PC-3 (cell line): ENCODE results near the gene PWP1. TPM values are rescaled to one million over a fixed set of nuclear protein-coding genes. Genes with fewer than 3 reads are reported as not detected.
A peak's percentile ranks its signal among the peaks of the same experiment; 100 is the strongest.

Source experiments
- ATAC-seq: fragments of 200-7000 bp; cut with Tn5 transposase; 2 replicates; pipeline ENCODE4 v1.9.1; 2020; ENCODE audit warnings: mild to moderate bottlenecking, moderate library complexity
- BruUV-seq: library from RNA; stranded (reverse); fragments of 400-500 nt; replicated peaks from 2 replicates; lab custom pipeline; 2021; lab: Mats Ljungman, UMichigan
- CTCF ChIA-PET: fragments of 300-600 bp; sonication (Branson Sonifier 250); formaldehyde crosslinking; loops from one replicate; lab custom pipeline; 2022; ENCODE audit warnings: antibody characterized with exemption; lab: Charles Lee
- POLR2A ChIA-PET: fragments of 300-600 bp; sonication (Branson Sonifier 250); formaldehyde crosslinking; loops from one replicate; lab custom pipeline; 2022; ENCODE audit warnings: antibody characterized with exemption; ENCODE audit not compliant: unreplicated experiment; lab: Charles Lee
- DNase-seq: peaks from one replicate; pipeline ENCODE4 v3.0.0-alpha.2; 2015
- H2AFZ ChIP-seq: fragments of 300-600 bp; sonication (generic); 2 replicates; pipeline ENCODE4 v1.6.0; 2016; ENCODE audit warnings: antibody characterized with exemption, low read length
- H3F3A ChIP-seq: fragments of 300-600 bp; sonication (generic); one replicate; pipeline ENCODE4 v1.6.0; 2017; ENCODE audit warnings: antibody characterized with exemption, low read length, control low read depth, mild to moderate bottlenecking; ENCODE audit not compliant: unreplicated experiment
- H3K27ac ChIP-seq: fragments of 300-600 bp; sonication (generic); 2 replicates; pipeline ENCODE4 v1.5.1; 2016; ENCODE audit warnings: mild to moderate bottlenecking, low read length
- H3K27me3 ChIP-seq: fragments of 300-600 bp; sonication (generic); 2 replicates; pipeline ENCODE4 v1.6.1; 2016; ENCODE audit warnings: low read length, mixed read lengths
- H3K36me3 ChIP-seq: fragments of 300-600 bp; sonication (generic); 2 replicates; pipeline ENCODE4 v1.6.1; 2016; ENCODE audit warnings: low read depth, mixed run types, low read length, mixed read lengths
- H3K4me1 ChIP-seq: fragments of 300-600 bp; sonication (generic); 2 replicates; pipeline ENCODE4 v1.5.1; 2016; ENCODE audit warnings: low read length; ENCODE audit not compliant: insufficient read depth
- H3K4me2 ChIP-seq: fragments of 300-600 bp; sonication (generic); 2 replicates; pipeline ENCODE4 v1.6.0; 2016; ENCODE audit warnings: low read length
- H3K4me3 ChIP-seq: fragments of 300-600 bp; sonication (generic); 2 replicates; pipeline ENCODE4 v1.5.1; 2016; ENCODE audit warnings: mild to moderate bottlenecking, low read length, mixed read lengths
- H3K79me2 ChIP-seq: fragments of 300-600 bp; sonication (generic); 2 replicates; pipeline ENCODE4 v1.6.1; 2017; ENCODE audit warnings: low read length, mixed read lengths
- H3K9ac ChIP-seq: fragments of 300-600 bp; sonication (generic); 2 replicates; pipeline ENCODE4 v1.6.0; 2016; ENCODE audit warnings: mild to moderate bottlenecking, low read length
- H3K9me2 ChIP-seq: fragments of 300-600 bp; sonication (generic); replicated peaks from 2 replicates; pipeline ENCODE4 v1.6.1; 2016; ENCODE audit warnings: mixed run types, low read length, mixed read lengths
- H3K9me3 ChIP-seq: fragments of 300-600 bp; sonication (generic); 2 replicates; pipeline ENCODE4 v1.6.1; 2016; ENCODE audit warnings: low read length, mixed read lengths
- H4K20me1 ChIP-seq: fragments of 300-600 bp; sonication (generic); 2 replicates; pipeline ENCODE4 v1.6.1; 2016; ENCODE audit warnings: low read length, mixed read lengths
- EZH2 ChIP-seq: fragments of 300-600 bp; sonication (generic); IDR thresholded peaks from one replicate; pipeline ENCODE4 v1.6.1; 2017; ENCODE audit warnings: antibody characterized with exemption, mild to moderate bottlenecking, low read length; ENCODE audit not compliant: unreplicated experiment
- EZH2phosphoT487 ChIP-seq: fragments of 300-600 bp; sonication (generic); IDR thresholded peaks from 2 replicates; pipeline ENCODE4 v1.6.1; 2018; ENCODE audit warnings: mild to moderate bottlenecking, antibody characterized with exemption, low read length, borderline replicate concordance
- intact Hi-C: fragments of 100-400 bp; cut with micrococcal nuclease; formaldehyde crosslinking; loops from 2 replicates; pipeline ENCODE4 v1.9.0; 2023
- total RNA-seq: library from RNA; depleted of rRNA; stranded (reverse); fragments of >200 nt; gene quantifications from 2 replicates; pipeline ENCODE4 v1.2.3, GENCODE V29; 2014
- TF ChIP-seq, protein P1 (sequence below): fragments of 300-600 bp; sonication (generic); conservative IDR thresholded peaks from 2 replicates; pipeline ENCODE4 v1.5.1; 2017; ENCODE audit warnings: antibody characterized with exemption, low read depth, mild to moderate bottlenecking, low read length

The PWP1 gene
- total RNA-seq, 1 experiment from 2014 or later: 85.8 TPM

- H3K9me3 ChIP-seq: no peaks in the 10 kb centered on the region
- DNase-seq (no peak), ATAC-seq (peak; percentile 15)
- H3K36me3 ChIP-seq: peaks cover 28% of the 10 kb centered on the region
- H3K4me1 ChIP-seq: no peaks in the 10 kb centered on the region
- H3F3A ChIP-seq: no peaks in the 10 kb centered on the region
- ChIA-PET CTCF (no interaction called here), POLR2A (interaction anchor here (0.6 kb wide), 1 partner anchor 28 kb away, joined by 3 read pairs; no protein-coding TSS in a partner anchor)
- H3K27me3 ChIP-seq: no peaks in the 10 kb centered on the region
- no peaks in the 10 kb centered on the region for H4K20me1 ChIP-seq
- intact Hi-C loops: no loop called here
- H3K79me2 ChIP-seq: no peaks in the 10 kb centered on the region
- H3K4me3 ChIP-seq: no peak overlapping the region
- H3K9ac ChIP-seq: no peak overlapping the region
- H2AFZ ChIP-seq: no peak overlapping the region
- no peaks in the 10 kb centered on the region for H3K9me2 ChIP-seq
- no peak overlapping the region for H3K27ac ChIP-seq
- no peak for TF ChIP-seq EZH2phosphoT487
- TF ChIP-seq EZH2: no peak
- TF ChIP-seq, protein P1, sequence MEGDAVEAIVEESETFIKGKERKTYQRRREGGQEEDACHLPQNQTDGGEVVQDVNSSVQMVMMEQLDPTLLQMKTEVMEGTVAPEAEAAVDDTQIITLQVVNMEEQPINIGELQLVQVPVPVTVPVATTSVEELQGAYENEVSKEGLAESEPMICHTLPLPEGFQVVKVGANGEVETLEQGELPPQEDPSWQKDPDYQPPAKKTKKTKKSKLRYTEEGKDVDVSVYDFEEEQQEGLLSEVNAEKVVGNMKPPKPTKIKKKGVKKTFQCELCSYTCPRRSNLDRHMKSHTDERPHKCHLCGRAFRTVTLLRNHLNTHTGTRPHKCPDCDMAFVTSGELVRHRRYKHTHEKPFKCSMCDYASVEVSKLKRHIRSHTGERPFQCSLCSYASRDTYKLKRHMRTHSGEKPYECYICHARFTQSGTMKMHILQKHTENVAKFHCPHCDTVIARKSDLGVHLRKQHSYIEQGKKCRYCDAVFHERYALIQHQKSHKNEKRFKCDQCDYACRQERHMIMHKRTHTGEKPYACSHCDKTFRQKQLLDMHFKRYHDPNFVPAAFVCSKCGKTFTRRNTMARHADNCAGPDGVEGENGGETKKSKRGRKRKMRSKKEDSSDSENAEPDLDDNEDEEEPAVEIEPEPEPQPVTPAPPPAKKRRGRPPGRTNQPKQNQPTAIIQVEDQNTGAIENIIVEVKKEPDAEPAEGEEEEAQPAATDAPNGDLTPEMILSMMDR: no peak
- BruUV-seq: no TSS peak
- no peak overlapping the region for H3K4me2 ChIP-seq
Measured at GRCh38 chr12:107730618-107731341, 45.2 kb downstream of the PWP1 start.

DNA sequence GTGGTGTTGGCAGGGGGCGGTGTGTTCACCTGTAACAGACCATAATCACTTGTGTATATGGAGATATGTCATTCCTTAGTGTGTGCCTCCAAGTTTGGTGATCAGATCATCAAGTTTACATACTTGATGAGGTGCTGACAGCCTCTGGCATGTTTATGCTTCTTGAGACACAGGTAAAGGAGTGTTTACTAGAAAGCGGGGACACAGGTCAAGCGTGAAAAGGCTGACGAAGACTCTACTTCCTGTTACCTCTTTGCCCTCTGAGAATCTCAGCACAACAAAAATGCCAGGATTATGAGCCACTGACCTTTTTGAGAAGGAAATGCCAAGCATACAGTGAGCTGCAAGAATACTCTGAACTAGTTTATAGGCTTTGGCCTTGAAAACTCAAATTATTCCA lies 45.8 kb downstream of the PWP1 start:
- H3K4me1 ChIP-seq: no peaks in the 10 kb centered on the region
- no peaks in the 10 kb centered on the region for H3K9me2 ChIP-seq
- no peak for TF ChIP-seq EZH2phosphoT487
- TF ChIP-seq, protein P1: peak; percentile 31
- H3K79me2 ChIP-seq: no peaks in the 10 kb centered on the region
- H2AFZ ChIP-seq: no peak overlapping the region
- BruUV-seq: TSS peak; percentile 6
- no peak overlapping the region for H3K4me2 ChIP-seq
- ChIA-PET CTCF (no interaction called here), POLR2A (interaction anchor here (0.6 kb wide), 1 partner anchor 27 kb away, joined by 3 read pairs; no protein-coding TSS in a partner anchor)
- no peak overlapping the region for H3K27ac ChIP-seq
- H3K4me3 ChIP-seq: no peak overlapping the region
- intact Hi-C loops: no loop called here
- H3K9ac ChIP-seq: no peak overlapping the region
- H4K20me1 ChIP-seq: no peaks in the 10 kb centered on the region
- DNase-seq (peak; percentile 36), ATAC-seq (peak; percentile 37)
- H3K36me3 ChIP-seq: peaks cover 34% of the 10 kb centered on the region
- H3K9me3 ChIP-seq: no peaks in the 10 kb centered on the region
- no peaks in the 10 kb centered on the region for H3F3A ChIP-seq
- no peaks in the 10 kb centered on the region for H3K27me3 ChIP-seq

- H3K27me3 ChIP-seq: no peaks in the 10 kb centered on the region
- no peak overlapping the region for H3K27ac ChIP-seq
- H3F3A ChIP-seq: no peaks in the 10 kb centered on the region
- H2AFZ ChIP-seq: no peak overlapping the region
- TF ChIP-seq, protein P1: no peak
- TF ChIP-seq EZH2 (no peak), EZH2phosphoT487 (no peak)
- BruUV-seq: no TSS peak
- DNase-seq (no peak), ATAC-seq (no peak)
- H3K4me3 ChIP-seq: no peak overlapping the region
- H3K4me1 ChIP-seq: no peaks in the 10 kb centered on the region
- H3K9ac ChIP-seq: no peak overlapping the region
- ChIA-PET CTCF (no interaction called here), POLR2A (no interaction called here)
- H3K79me2 ChIP-seq: no peaks in the 10 kb centered on the region
- H3K9me3 ChIP-seq: no peaks in the 10 kb centered on the region
- intact Hi-C loops: no loop called here
- H3K4me2 ChIP-seq: no peak overlapping the region
- H4K20me1 ChIP-seq: no peaks in the 10 kb centered on the region
- H3K36me3 ChIP-seq: peaks cover 44% of the 10 kb centered on the region
- no peaks in the 10 kb centered on the region for H3K9me2 ChIP-seq
Measured at GRCh38 chr12:107732365-107732764, 46.8 kb downstream of the PWP1 start.
